ENCODE data around the gene PPWD1.
"Not testable (repeated sequence)": the region's sequence is repeated elsewhere in the genome, so short reads cannot be mapped to it uniquely, and the experiment has no call there.

The PPWD1 gene

GRCh38 chr5:65562731-65563701, at the start of gene PPWD1, which contains the start of gene CENPK:
Gene PPWD1 (plus strand): TSS chr5:65563296. CDS start chr5:65563311, 15 bp downstream.
Gene CENPK (minus strand): TSS chr5:65563168. CDS start chr5:65554907, 8,261 bp downstream.
- peak; percentile 95 to 96 for DNase-seq

GRCh38 chr5:65525726-65526125, 37.4 kb upstream of the PPWD1 start:
- no peak for DNase-seq

- DNase-seq = no peak
Observed at GRCh38 chr5:65530904-65531303, 32.2 kb upstream of the PPWD1 start.

GRCh38 chr5:65535529-65535987, 27.5 kb upstream of the PPWD1 start:
- no peak for DNase-seq

GRCh38 chr5:65539827-65540226, 23.3 kb upstream of the PPWD1 start:
- no peak for DNase-seq

GRCh38 chr5:65544473-65544872, 18.6 kb upstream of the PPWD1 start:
- DNase-seq = no peak

GRCh38 chr5:65546141-65546540, 17.0 kb upstream of the PPWD1 start:
- DNase-seq = no peak

GRCh38 chr5:65548281-65548680, 14.8 kb upstream of the PPWD1 start:
- no peak for DNase-seq

- no peak for DNase-seq
Observed at GRCh38 chr5:65553941-65554340, 9.2 kb upstream of the PPWD1 start.

- DNase-seq = no peak
Observed at GRCh38 chr5:65555287-65555686, 7.8 kb upstream of the PPWD1 start.

- no peak for DNase-seq
Observed at GRCh38 chr5:65556181-65556580, 6.9 kb upstream of the PPWD1 start.

GRCh38 chr5:65556718-65557117, 6.4 kb upstream of the PPWD1 start:
- DNase-seq = no peak

GRCh38 chr5:65563777-65564176, 681 bp downstream of the PPWD1 start:
- peak in 1 of 2 donors; percentile 19 for DNase-seq

- no peak for DNase-seq
Observed at GRCh38 chr5:65566505-65566904, 3.4 kb downstream of the PPWD1 start.

- no peak for DNase-seq
Observed at GRCh38 chr5:65570598-65571226, 7.6 kb downstream of the PPWD1 start.

GRCh38 chr5:65577141-65577540, 14.0 kb downstream of the PPWD1 start:
- no peak for DNase-seq

- DNase-seq = no peak
Observed at GRCh38 chr5:65588694-65589093, 25.6 kb downstream of the PPWD1 start.

GRCh38 chr5:65601761-65602160, 38.7 kb downstream of the PPWD1 start:
- DNase-seq = not testable (repeated sequence)

- no peak for DNase-seq
Observed at GRCh38 chr5:65611524-65611923, 48.4 kb downstream of the PPWD1 start.

GRCh38 chr5:65612298-65612907, 49.3 kb downstream of the PPWD1 start:
- no peak for DNase-seq

- DNase-seq = no peak
Observed at GRCh38 chr5:65620021-65620420, 56.9 kb downstream of the PPWD1 start.

GRCh38 chr5:65621961-65622360, 58.9 kb downstream of the PPWD1 start:
- DNase-seq = not testable (repeated sequence)

- no peak for DNase-seq
Observed at GRCh38 chr5:65623482-65623881, 60.4 kb downstream of the PPWD1 start.
